Right lobe of liver (tissue), 4 donors: ENCODE data around the gene BHLHE23.

Experiments
- POLR2A ChIP-seq: fragments of 450-650 bp; IDR thresholded peaks from one replicate; pipeline ENCODE4 v1.6.1; 2017; ENCODE audit warnings: antibody characterized with exemption, mild to moderate bottlenecking
- TF ChIP-seq, protein P1 (sequence below), 4 donors: fragments of 200-600 bp in 3 of 4; fragments of 450-650 bp in 1 of 4; IDR thresholded peaks; one replicate each; pipeline versions ENCODE4 v1.5.1 to v1.8.0; 2016 to 2022; ENCODE audit warnings: antibody characterized with exemption in 4 of 4, mild to moderate bottlenecking in 2 of 4
- donor health status: DM: no; HTN: no; CAD: no.
- donor health status: DM: no; HTN: no; CAD: no.
- donor health status: DM: no; HTN: yes; CAD: no.

DNA sequence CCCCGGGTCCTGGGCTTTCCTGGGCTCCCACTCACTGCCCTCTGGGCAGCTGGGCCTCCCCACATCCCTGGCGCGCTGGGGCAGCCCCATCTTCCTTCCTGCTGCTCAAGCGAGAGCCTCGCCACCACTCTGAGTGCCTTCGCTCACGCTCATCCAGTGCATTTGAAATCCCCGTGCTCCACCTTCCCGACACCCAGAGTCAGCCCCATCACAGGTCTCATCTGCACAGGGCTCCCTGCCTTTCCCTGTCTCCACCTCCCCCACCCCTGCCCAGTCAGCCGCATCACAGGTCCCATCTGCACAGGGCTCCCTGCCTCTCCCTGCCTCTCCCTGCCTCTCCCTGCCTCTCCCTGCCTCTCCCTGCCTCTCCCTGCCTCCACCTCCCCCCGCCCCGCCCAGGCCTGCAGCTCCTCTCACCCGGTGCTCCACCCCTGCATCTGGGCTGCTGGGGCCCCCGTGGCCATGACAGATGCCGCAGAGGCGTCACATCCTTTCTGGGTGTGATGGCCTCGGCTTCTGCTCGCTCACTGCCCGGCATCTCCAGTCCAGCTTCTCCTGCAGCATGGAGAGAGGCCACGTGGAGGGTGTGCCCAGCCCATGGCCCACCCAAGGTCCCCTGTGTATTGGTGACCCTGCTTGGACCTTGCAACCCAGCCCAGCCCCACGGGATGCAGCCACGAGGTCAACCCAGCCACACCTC lies 9.0 kb upstream of the BHLHE23 start:
- TF ChIP-seq, protein P1, sequence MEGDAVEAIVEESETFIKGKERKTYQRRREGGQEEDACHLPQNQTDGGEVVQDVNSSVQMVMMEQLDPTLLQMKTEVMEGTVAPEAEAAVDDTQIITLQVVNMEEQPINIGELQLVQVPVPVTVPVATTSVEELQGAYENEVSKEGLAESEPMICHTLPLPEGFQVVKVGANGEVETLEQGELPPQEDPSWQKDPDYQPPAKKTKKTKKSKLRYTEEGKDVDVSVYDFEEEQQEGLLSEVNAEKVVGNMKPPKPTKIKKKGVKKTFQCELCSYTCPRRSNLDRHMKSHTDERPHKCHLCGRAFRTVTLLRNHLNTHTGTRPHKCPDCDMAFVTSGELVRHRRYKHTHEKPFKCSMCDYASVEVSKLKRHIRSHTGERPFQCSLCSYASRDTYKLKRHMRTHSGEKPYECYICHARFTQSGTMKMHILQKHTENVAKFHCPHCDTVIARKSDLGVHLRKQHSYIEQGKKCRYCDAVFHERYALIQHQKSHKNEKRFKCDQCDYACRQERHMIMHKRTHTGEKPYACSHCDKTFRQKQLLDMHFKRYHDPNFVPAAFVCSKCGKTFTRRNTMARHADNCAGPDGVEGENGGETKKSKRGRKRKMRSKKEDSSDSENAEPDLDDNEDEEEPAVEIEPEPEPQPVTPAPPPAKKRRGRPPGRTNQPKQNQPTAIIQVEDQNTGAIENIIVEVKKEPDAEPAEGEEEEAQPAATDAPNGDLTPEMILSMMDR (IDR thresholded peaks at IDR 0.05) = no peak
- no peak for TF ChIP-seq POLR2A
